Small intestine (tissue), 7 donors: Measurements from ENCODE around the gene XRCC3. TPM values are rescaled to one million over a fixed set of nuclear protein-coding genes. Genes with fewer than 3 reads are reported as not detected.

Source experiments
- DNase-seq, 2 donors: peaks; one replicate each; pipeline versions ENCODE4 v3.0.0 to v3.0.0-alpha.2; 2013
- FAIRE-seq: peaks from 2 replicates; lab custom pipeline; 2012; peaks lifted over from hg19 to GRCh38; lab: Jason Lieb, UNC
- H3K27ac ChIP-seq, 3 donors: one replicate each; pipeline ENCODE4 v1.5.1; 2013; ENCODE audit warnings: low read length in 2 of 3, mild to moderate bottlenecking in 2 of 3, control low read depth in 1 of 3, inconsistent platforms in 1 of 3, low read depth in 1 of 3, moderate library complexity in 1 of 3
- H3K27me3 ChIP-seq, 3 donors: one replicate each; pipeline ENCODE4 v1.6.1; 2013; ENCODE audit warnings: low read length in 3 of 3, inconsistent platforms in 1 of 3; ENCODE audit not compliant: control insufficient read depth in 3 of 3, insufficient read depth in 3 of 3
- H3K36me3 ChIP-seq, 3 donors: one replicate each; pipeline ENCODE4 v1.6.1; 2013; ENCODE audit warnings: low read length in 3 of 3, inconsistent platforms in 1 of 3, low read depth in 1 of 3, mild to moderate bottlenecking in 1 of 3, moderate library complexity in 1 of 3; ENCODE audit not compliant: control insufficient read depth in 3 of 3, insufficient read depth in 2 of 3
- H3K4me1 ChIP-seq, 3 donors: one replicate each; pipeline ENCODE4 v1.6.1; 2013; ENCODE audit warnings: low read length in 2 of 3, inconsistent platforms in 1 of 3, low read depth in 1 of 3, mild to moderate bottlenecking in 1 of 3, moderate library complexity in 1 of 3; ENCODE audit not compliant: control insufficient read depth in 3 of 3, insufficient read depth in 2 of 3
- H3K4me3 ChIP-seq, 3 donors: one replicate each; pipeline ENCODE4 v1.5.1; 2013; ENCODE audit warnings: low read length in 3 of 3, control low read depth in 1 of 3, inconsistent platforms in 1 of 3, low read depth in 1 of 3, mild to moderate bottlenecking in 1 of 3, moderate library complexity in 1 of 3
- H3K9me3 ChIP-seq, 2 donors: one replicate each; pipeline ENCODE4 v1.6.1; 2013; ENCODE audit warnings: low read depth in 1 of 2, low read length in 1 of 2; ENCODE audit not compliant: control insufficient read depth in 2 of 2, insufficient read depth in 1 of 2
- WGBS, 3 donors: extraction: QIAGEN DNeasy Blood & Tissue Kit; methylation state at CpG; one replicate each; pipeline ENCODE4 v1.1.7; 2013; 5-methylcytosine and 5-hydroxymethylcytosine counted together
- polyA plus RNA-seq, 4 donors: library from polyadenylated mRNA; stranded (reverse) in 3 of 4; unstranded in 1 of 4; fragments of 200-250 nt in 3 of 4; fragments of 120-200 nt in 1 of 4; gene quantifications; one replicate each; pipeline versions ENCODE4 v1.2.1 to v1.2.3, GENCODE V29; 2013
- donor health status: healthy with polysubstance abuse.
- donor health status: control.
- donor health status: control.
- donor health status: Bipolar disorder and iron deficiency.
- donor health status: healthy.

XRCC3 gene
- polyA plus RNA-seq, 4 donors = 2.7 to 14.0 (median 7.3) TPM

DNA sequence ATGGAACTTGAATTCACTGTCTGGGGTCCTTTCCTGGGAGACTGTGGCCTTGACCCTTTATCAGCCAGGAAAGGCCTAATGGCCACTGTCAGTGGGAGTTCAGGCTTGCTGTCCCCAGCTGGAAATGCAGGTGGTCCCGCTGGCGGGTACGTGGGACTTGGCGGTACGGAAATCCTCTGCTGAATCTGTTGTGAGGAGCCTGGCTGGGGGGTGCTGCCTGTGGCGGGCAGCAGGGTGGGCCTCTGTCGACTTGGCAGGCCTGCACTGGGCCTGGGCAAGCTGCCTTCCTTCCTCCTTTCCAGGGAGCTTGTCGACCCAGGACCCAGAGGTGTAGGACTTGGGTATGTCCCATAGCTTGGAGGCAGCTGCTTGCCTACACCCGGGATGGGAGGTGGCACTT is 26.6 kb upstream of the XRCC3 start:
- no peak for FAIRE-seq
- Histone ChIP-seq H3K27ac (no peak overlapping the region), H3K36me3 (peaks cover 0 to 86% (median 16%) of the 10 kb centered on the region in 3 donors), H3K4me3 (no peak overlapping the region), H3K4me1 (peaks cover 0 to 6% (median 0%) of the 10 kb centered on the region in 3 donors), H3K9me3 (no peaks in the 10 kb centered on the region), H3K27me3 (no peaks in the 10 kb centered on the region)
- 87 to 97% (median 88%) methylated on average over 8 to 9 of the region's 9 CpGs for WGBS, 3 donors
- DNase-seq = no peak

DNA sequence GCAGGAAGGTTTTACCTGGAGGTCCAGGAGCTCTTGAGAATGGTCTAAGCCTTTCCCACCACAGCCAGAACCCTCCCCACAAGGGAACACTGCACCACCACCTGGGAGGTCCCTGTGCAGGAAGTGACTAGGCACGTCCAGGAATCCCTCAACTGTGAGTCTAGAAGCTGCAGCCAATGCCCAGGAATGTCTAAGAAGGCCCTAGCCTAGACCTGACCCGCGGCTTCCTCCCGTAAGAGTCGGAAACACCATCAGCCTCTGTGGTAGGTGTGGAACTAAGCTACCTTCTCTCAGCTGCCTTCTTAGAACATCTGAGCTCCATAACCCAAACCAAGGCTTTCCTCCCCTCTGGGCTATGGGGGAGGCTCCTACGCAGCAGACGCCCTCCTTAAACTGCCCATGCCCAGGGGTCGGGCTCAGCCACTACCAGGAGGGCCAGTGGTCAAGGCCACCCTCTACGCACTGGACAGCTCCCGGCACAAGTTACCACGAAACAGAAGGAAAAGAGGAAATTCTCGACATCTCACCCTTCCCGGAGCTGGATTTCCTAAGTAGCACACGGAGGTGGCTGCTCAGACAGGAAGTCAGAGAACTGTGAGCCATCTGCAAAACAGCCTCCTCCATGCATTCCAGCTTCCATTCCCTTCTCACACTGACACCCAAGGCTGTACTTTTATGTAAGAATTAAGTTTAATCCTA is 25.9 kb upstream of the XRCC3 start:
- DNase-seq = no peak
- Histone ChIP-seq H3K27me3 (no peaks in the 10 kb centered on the region), H3K27ac (no peak overlapping the region), H3K36me3 (peaks cover 0 to 87% (median 19%) of the 10 kb centered on the region in 3 donors), H3K4me1 (peaks cover 0 to 6% (median 0%) of the 10 kb centered on the region in 3 donors), H3K4me3 (no peak overlapping the region), H3K9me3 (no peaks in the 10 kb centered on the region)
- 81 to 92% (median 85%) methylated on average over 14 of the region's 14 CpGs for WGBS, 3 donors
- FAIRE-seq = no peak

DNA sequence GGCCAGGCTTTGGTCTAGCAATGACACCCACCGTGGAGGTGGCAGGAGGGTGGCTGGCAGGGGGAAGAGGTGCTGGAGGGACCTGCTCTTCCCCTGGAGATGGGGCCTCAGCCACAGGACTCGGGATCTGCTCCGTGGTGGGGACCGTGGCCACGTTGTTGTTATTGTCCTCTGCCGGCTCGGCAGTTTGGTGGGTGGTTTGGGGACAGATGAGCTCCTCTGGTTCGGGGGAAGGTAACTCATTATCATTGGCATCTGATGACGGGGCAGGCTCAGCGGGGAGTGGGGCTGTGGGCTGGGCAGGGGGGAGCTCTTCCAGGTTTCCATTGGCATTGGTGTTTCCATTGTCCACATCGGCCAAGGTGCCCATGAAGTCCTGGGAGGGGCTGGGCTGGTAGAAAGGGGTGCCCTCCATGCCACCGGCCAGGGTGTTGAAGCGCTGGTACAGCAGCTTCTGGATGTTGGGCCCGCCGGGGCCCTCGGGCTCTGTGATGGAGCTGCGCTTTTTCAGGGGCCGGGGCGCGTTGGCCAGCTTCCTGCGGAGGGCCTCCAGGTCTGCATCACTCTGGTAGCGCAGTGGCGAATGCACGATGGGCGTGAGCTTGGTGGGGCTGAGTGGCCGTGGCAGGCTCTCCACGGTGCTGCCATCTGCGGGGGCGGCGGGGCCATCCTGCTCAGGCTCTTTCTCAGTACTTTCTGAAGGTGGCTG is 24.7 kb upstream of the XRCC3 start:
- DNase-seq = no peak
- no peak for FAIRE-seq
- Histone ChIP-seq H3K4me3 (no peak overlapping the region), H3K27me3 (no peaks in the 10 kb centered on the region), H3K9me3 (no peaks in the 10 kb centered on the region), H3K4me1 (peaks cover 0 to 4% (median 0%) of the 10 kb centered on the region in 3 donors), H3K27ac (no peak overlapping the region), H3K36me3 (peaks cover 0 to 89% (median 19%) of the 10 kb centered on the region in 3 donors)
- 94% methylated on average over 29 to 30 of the region's 30 CpGs for WGBS, 3 donors

DNA sequence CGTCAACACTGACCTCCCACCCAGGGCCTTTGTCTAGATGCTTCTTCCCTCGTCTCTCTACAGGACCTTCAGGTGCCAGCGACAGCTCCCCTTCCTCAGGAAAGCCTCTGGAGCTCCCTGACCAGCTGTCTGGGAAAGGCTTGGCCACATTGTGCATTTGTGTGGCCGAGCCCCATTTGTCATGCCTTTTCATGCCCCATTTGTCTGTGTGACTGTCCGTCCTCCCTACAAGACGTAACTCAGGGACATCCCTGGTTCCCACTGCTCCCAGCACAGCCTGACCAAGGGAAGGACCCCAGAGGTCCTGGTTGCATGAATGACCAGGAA is 24.2 kb upstream of the XRCC3 start:
- Histone ChIP-seq H3K4me1 (peaks cover 0 to 3% (median 0%) of the 10 kb centered on the region in 3 donors), H3K27me3 (no peaks in the 10 kb centered on the region), H3K4me3 (no peak overlapping the region), H3K36me3 (peaks cover 0 to 89% (median 19%) of the 10 kb centered on the region in 3 donors), H3K9me3 (no peaks in the 10 kb centered on the region), H3K27ac (no peak overlapping the region)
- DNase-seq (no peak), FAIRE-seq (no peak)
- WGBS, 3 donors = 92 to 98% (median 94%) methylated on average over 6 of the region's 6 CpGs

DNA sequence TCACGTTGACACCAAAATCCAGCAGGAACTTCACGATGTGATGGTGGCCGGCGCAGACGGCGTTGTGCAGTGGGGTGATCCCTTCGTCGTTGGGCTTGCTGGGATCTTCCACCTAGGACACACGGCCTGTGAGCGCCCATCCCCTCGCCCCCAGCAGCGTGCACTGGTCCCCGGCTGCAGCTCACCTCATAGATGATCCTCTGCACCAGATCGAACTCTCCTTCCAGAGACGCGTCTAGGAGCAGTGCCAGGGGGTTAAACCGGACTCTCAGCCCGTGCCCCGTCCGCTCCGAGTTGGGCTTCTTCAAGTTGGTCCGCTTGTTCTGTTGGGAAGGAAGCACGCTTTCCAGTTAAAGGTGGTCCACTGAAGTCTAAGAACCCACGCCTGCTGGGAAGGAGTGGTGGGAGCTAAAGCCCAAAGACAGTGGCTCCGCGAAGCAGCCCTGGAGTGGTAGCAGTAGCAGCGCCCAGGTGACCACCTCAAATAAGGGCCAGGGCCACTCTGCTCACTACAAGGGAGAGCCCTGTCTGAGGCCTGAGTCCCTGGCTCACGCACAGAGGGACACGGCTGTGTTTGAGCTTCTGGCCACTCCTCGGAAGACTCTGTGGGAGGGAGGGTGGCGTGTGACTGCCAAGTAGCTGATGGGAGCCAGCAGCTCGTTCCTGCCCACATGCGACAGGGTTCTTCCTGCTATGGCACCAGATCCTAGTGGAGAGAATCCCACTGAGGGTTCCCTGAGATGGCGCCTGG is 23.6 kb upstream of the XRCC3 start:
- Histone ChIP-seq H3K4me3 (no peak overlapping the region), H3K9me3 (no peaks in the 10 kb centered on the region), H3K27me3 (no peaks in the 10 kb centered on the region), H3K27ac (no peak overlapping the region), H3K36me3 (peaks cover 3 to 90% (median 19%) of the 10 kb centered on the region in 3 donors), H3K4me1 (peaks cover 0 to 3% (median 0%) of the 10 kb centered on the region in 3 donors)
- no peak for FAIRE-seq
- DNase-seq = no peak
- 92 to 93% (median 92%) methylated on average over 34 of the region's 34 CpGs for WGBS, 3 donors

DNA sequence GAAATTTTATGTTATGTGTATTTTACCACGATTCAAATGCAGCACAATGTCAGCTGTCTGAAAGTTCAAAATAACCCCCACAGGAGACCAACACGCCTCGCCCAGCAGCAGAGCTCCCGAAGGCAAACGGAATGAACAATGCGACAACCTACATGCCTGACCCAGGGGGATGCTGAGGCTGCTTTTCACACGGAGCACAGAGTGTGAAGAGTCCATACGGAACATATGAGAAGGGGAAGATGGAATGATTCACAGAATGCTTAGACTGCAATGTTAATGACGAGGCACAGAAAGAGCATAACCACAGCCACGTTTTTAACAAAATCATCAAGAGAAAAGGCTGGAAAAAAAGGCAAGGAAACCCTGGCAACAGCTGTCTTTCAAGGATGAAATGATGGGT is 22.9 kb upstream of the XRCC3 start:
- DNase-seq (no peak), FAIRE-seq (no peak)
- Histone ChIP-seq H3K27ac (no peak overlapping the region), H3K36me3 (peaks cover 6 to 91% (median 19%) of the 10 kb centered on the region in 3 donors), H3K4me3 (no peak overlapping the region), H3K27me3 (no peaks in the 10 kb centered on the region), H3K4me1 (no peaks in the 10 kb centered on the region), H3K9me3 (no peaks in the 10 kb centered on the region)
- WGBS, 3 donors = 84 to 88% (median 88%) methylated on average over 10 of the region's 10 CpGs

DNA sequence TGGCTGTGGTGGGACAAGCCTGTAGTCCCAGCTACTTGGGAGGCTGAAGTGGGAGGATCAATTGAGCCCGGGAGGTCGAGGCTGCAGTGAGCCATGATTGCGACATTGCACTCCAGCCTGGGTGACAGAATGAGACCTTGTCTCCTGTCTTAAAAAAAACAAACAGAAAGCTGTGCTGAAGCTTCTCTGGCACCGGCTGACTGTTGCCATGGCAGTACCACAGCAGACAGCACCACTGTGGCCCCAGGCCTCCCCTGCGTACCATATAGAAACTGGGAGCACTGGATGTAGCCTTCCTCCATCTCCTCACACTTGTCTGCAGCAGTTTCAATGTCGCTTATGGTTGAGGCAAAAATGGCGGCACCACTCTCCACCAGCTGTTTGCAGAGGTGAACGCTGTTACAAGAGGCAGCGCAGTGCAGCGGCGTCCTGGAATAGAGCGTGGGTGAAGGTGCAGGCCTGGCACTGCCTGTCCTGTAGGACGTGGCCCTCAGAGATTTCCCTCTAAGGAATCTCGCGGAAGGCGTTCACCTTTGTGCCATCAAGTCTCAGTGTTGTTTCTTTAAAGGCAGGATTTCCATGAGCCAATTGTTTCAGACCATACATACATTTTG is 22.3 kb upstream of the XRCC3 start:
- FAIRE-seq = no peak
- H3K36me3 ChIP-seq = peaks cover 6 to 93% (median 19%) of the 10 kb centered on the region in 3 donors
- 91 to 93% (median 91%) methylated on average over 16 of the region's 16 CpGs for WGBS, 3 donors
- H3K4me1 ChIP-seq = no peaks in the 10 kb centered on the region
- no peak overlapping the region for H3K4me3 ChIP-seq
- no peaks in the 10 kb centered on the region for H3K9me3 ChIP-seq
- no peak overlapping the region for H3K27ac ChIP-seq
- no peak for DNase-seq
- H3K27me3 ChIP-seq = no peaks in the 10 kb centered on the region
